Vagina (tissue), 2 donors: ENCODE results near the gene ST6GAL1. TPM values are rescaled to one million over a fixed set of nuclear protein-coding genes. Genes with fewer than 3 reads are reported as not detected.

ENCODE experiments used
- DNase-seq, 2 donors: peaks; one replicate each; pipeline ENCODE4 v3.0.0-alpha.2; 2017; ENCODE audit errors: extremely low spot score in 2 of 2
- H3K27ac ChIP-seq: fragments of 200-600 bp; sonication (generic); one replicate; pipeline ENCODE4 v1.5.1; 2019
- H3K27me3 ChIP-seq: fragments of 200-600 bp; sonication (generic); one replicate; pipeline ENCODE4 v1.5.1; 2019
- H3K36me3 ChIP-seq, 2 donors: fragments of 200-600 bp; sonication (generic); one replicate each; pipeline ENCODE4 v1.5.1; 2017 to 2019
- H3K4me1 ChIP-seq: fragments of 200-600 bp; sonication (generic); one replicate; pipeline ENCODE4 v1.5.1; 2019
- H3K4me3 ChIP-seq, 2 donors: fragments of 200-600 bp; sonication (generic); 1 replicate in 1 of 2; 2 replicates in 1 of 2; pipeline ENCODE4 v1.5.1; 2016 to 2019
- H3K9me3 ChIP-seq: fragments of 200-600 bp; sonication (generic); one replicate; pipeline ENCODE4 v1.5.1; 2019
- POLR2A ChIP-seq, 2 donors: fragments of 450-650 bp; IDR thresholded peaks; one replicate each; pipeline ENCODE4 v1.6.1; 2017; ENCODE audit warnings: antibody characterized with exemption in 2 of 2, mild to moderate bottlenecking in 2 of 2, moderate library complexity in 2 of 2
- POLR2AphosphoS5 ChIP-seq, 2 donors: sonication (generic); formaldehyde crosslinking; IDR thresholded peaks; one replicate each; pipeline ENCODE4 v1.9.0; 2017; ENCODE audit warnings: antibody characterized with exemption in 2 of 2, mild to moderate bottlenecking in 2 of 2, low read depth in 1 of 2; ENCODE audit not compliant: insufficient read depth in 1 of 2
- intact Hi-C: fragments of 100-400 bp; cut with DNase I; formaldehyde crosslinking; loops from one replicate; pipeline ENCODE4 v1.15.1; 2023
- total RNA-seq: library from RNA; depleted of rRNA; stranded (reverse); fragments of >200 nt; gene quantifications from one replicate; pipeline ENCODE4 v1.2.3, GENCODE V29; 2016
- TF ChIP-seq, protein P1 (sequence below), 3 experiments: fragments of 450-650 bp in 2 of 3; fragments of 200-600 bp in 1 of 3; sonication (generic) in 1 of 3; IDR thresholded peaks; one replicate each; pipeline ENCODE4 v1.5.1; 2017 to 2019; ENCODE audit warnings: antibody characterized with exemption in 3 of 3, mild to moderate bottlenecking in 2 of 3, moderate library complexity in 2 of 3

ST6GAL1 gene
- total RNA-seq, 1 donor from 2014 or later: 37.8 TPM

DNA sequence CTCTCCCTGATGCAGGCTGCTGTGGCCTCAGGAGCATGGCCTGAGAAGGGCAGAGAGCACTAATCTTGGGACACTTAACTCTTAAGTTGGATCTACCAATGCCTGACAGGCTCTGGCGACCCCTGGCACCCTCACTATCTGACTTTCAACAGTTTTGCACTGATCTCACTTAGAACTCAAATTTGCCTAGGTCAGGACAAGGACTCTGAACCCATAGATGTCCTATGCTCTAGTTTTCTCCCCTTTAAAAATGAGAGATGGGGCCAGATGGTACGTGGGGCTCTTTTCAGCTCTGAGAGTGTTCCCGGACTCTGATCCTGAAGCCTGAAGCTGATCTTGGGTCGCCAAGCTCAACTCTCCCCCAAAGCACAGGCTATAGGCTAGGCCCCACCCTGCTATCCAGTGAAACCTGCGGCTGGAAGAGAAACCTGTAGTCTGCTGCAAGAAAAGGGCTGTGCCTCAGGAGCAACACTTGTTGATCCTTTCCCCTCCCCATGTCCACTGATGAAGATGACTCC lies 143.3 kb downstream of the ST6GAL1 start:
- Histone ChIP-seq H3K4me3 (no peak overlapping the region), H3K27ac (no peak overlapping the region), H3K36me3 (peaks cover 0 to 10% of the 10 kb centered on the region in 2 donors), H3K27me3 (no peaks in the 10 kb centered on the region), H3K9me3 (no peaks in the 10 kb centered on the region), H3K4me1 (no peaks in the 10 kb centered on the region)
- intact Hi-C loops: no loop called here
- DNase-seq: peak in 1 of 2 donors; percentile 67
- TF ChIP-seq, protein P1, sequence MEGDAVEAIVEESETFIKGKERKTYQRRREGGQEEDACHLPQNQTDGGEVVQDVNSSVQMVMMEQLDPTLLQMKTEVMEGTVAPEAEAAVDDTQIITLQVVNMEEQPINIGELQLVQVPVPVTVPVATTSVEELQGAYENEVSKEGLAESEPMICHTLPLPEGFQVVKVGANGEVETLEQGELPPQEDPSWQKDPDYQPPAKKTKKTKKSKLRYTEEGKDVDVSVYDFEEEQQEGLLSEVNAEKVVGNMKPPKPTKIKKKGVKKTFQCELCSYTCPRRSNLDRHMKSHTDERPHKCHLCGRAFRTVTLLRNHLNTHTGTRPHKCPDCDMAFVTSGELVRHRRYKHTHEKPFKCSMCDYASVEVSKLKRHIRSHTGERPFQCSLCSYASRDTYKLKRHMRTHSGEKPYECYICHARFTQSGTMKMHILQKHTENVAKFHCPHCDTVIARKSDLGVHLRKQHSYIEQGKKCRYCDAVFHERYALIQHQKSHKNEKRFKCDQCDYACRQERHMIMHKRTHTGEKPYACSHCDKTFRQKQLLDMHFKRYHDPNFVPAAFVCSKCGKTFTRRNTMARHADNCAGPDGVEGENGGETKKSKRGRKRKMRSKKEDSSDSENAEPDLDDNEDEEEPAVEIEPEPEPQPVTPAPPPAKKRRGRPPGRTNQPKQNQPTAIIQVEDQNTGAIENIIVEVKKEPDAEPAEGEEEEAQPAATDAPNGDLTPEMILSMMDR (IDR thresholded peaks at IDR 0.05): no peak
- no peak for TF ChIP-seq POLR2A (IDR thresholded peaks at IDR 0.05)
- no peak for TF ChIP-seq POLR2AphosphoS5 (IDR thresholded peaks at IDR 0.05; ENCODE audit: insufficient read depth in 1 of 2, low read depth in 1 of 2)

DNA sequence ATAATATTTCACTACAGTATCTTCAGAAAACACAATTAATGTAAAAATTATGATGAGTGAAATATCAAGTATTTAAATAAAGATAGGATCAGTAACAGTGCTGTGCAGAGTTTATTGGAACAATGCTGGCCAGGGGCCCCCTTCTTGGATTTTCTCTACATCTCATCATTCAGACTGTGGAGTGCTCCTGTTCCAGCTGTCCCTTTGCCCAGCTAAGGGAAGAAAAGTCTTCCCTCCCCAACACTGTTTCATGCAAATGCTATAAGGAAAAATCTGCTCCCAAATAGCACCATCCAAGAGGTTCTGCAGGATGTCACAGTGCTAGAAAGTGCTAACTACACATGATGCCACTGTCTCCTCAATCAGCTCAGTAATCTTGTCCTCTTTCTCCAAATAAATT lies 144.5 kb downstream of the ST6GAL1 start:
- Histone ChIP-seq H3K27ac (no peak overlapping the region), H3K36me3 (peaks cover 0 to 10% of the 10 kb centered on the region in 2 donors), H3K4me1 (no peaks in the 10 kb centered on the region), H3K4me3 (no peak overlapping the region), H3K9me3 (no peaks in the 10 kb centered on the region), H3K27me3 (no peaks in the 10 kb centered on the region)
- intact Hi-C loops: no loop called here
- TF ChIP-seq, protein P1 (IDR thresholded peaks at IDR 0.05): no peak
- TF ChIP-seq POLR2AphosphoS5 (IDR thresholded peaks at IDR 0.05; ENCODE audit: insufficient read depth in 1 of 2, low read depth in 1 of 2): no peak
- no peak for TF ChIP-seq POLR2A (IDR thresholded peaks at IDR 0.05)
- no peak for DNase-seq

DNA sequence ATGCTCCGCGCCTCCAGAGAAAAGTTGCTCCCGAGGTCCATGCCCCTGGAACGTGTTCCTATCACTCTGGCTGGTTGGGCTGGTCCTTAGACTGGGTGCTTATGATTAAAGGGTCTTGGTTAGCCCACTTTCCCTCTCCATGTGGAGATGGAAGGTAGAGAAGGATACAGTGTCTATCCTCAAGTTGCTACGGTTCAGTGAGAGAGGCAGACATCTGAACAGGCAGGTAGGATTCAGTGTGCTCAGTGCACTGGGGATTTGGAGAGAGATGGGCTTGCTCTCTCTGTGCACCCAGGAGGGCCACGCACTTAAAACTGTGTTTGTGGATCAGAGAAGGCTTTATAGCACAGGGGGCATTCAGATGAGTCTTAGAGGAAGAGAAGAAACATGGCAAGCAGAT lies 146.0 kb downstream of the ST6GAL1 start:
- Histone ChIP-seq H3K27me3 (no peaks in the 10 kb centered on the region), H3K4me1 (no peaks in the 10 kb centered on the region), H3K36me3 (peaks cover 0 to 10% of the 10 kb centered on the region in 2 donors), H3K27ac (no peak overlapping the region), H3K9me3 (no peaks in the 10 kb centered on the region), H3K4me3 (no peak overlapping the region)
- no peak for DNase-seq
- TF ChIP-seq POLR2AphosphoS5 (IDR thresholded peaks at IDR 0.05; ENCODE audit: insufficient read depth in 1 of 2, low read depth in 1 of 2) (no peak), POLR2A (IDR thresholded peaks at IDR 0.05) (no peak)
- TF ChIP-seq, protein P1 (IDR thresholded peaks at IDR 0.05): no peak
- intact Hi-C loops: no loop called here

DNA sequence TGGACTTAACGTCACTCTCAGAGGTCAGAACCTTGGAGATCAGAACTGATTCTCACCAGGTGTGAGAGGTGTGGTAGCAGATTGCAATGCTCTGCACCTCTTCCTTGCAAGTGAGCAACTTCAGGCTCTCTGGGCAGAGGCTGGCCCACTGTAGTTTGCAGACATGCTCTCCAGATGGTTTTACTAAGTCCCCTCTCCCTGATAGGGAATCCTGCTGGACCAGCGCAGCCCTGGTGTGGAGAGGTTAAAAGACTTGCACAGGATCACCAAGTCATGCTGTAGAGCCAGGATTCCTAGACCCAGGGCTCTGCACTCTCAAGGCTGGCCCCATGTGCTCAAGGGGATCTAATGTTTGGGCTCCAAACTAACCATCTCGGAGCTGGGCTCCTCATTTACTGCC lies 146.8 kb downstream of the ST6GAL1 start:
- TF ChIP-seq POLR2AphosphoS5 (IDR thresholded peaks at IDR 0.05; ENCODE audit: insufficient read depth in 1 of 2, low read depth in 1 of 2) (no peak), POLR2A (IDR thresholded peaks at IDR 0.05) (no peak)
- TF ChIP-seq, protein P1 (IDR thresholded peaks at IDR 0.05): no peak
- H3K4me3 ChIP-seq: no peak overlapping the region
- no peaks in the 10 kb centered on the region for H3K9me3 ChIP-seq
- no peaks in the 10 kb centered on the region for H3K27me3 ChIP-seq
- H3K27ac ChIP-seq: no peak overlapping the region
- intact Hi-C loops: no loop called here
- no peak for DNase-seq
- peaks cover 0 to 10% of the 10 kb centered on the region in 2 donors for H3K36me3 ChIP-seq
- H3K4me1 ChIP-seq: no peaks in the 10 kb centered on the region

DNA sequence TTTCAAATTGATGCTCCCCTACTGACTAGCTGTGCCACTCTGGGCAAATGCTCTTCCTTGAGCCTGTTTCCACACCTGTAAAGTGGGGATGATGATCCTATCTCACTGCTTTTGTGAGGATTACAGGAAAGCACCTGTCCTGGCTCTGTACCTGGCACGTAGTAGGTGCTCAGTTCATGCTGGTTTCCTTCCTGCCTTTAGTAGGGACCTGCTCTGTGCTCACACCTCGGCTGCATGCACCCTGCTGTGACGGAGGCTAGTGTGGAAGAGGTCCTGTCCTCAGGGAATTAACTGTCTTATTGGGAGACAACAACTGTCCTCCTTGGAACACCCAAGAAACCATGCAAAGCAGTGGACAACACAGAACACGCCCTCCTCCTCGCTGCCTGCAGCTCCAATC lies 147.2 kb downstream of the ST6GAL1 start:
- H3K27ac ChIP-seq: no peak overlapping the region
- no peak for DNase-seq
- H3K36me3 ChIP-seq: peaks cover 0 to 10% of the 10 kb centered on the region in 2 donors
- no peaks in the 10 kb centered on the region for H3K9me3 ChIP-seq
- H3K4me3 ChIP-seq: no peak overlapping the region
- H3K4me1 ChIP-seq: no peaks in the 10 kb centered on the region
- TF ChIP-seq POLR2A (IDR thresholded peaks at IDR 0.05): no peak
- TF ChIP-seq POLR2AphosphoS5 (IDR thresholded peaks at IDR 0.05; ENCODE audit: insufficient read depth in 1 of 2, low read depth in 1 of 2): no peak
- TF ChIP-seq, protein P1 (IDR thresholded peaks at IDR 0.05): no peak
- H3K27me3 ChIP-seq: no peaks in the 10 kb centered on the region
- intact Hi-C loops: no loop called here
